HG02981 (cell line): Measurements from ENCODE around the gene JOSD1.
"Not testable (repeated sequence)": the region's sequence is repeated elsewhere in the genome, so short reads cannot be mapped to it uniquely, and the experiment has no call there.

Experiments used
- ATAC-seq: cut with Tn5 transposase; IDR thresholded peaks from one replicate; pipeline ENCODE4 v1.9.1; 2021; ENCODE audit warnings: mild to moderate bottlenecking, moderate library complexity; ENCODE audit not compliant: unreplicated experiment

Gene JOSD1

GRCh38 chr22:38694049-38694448 lies 6.7 kb downstream of the JOSD1 start:
- ATAC-seq = no peak

DNA sequence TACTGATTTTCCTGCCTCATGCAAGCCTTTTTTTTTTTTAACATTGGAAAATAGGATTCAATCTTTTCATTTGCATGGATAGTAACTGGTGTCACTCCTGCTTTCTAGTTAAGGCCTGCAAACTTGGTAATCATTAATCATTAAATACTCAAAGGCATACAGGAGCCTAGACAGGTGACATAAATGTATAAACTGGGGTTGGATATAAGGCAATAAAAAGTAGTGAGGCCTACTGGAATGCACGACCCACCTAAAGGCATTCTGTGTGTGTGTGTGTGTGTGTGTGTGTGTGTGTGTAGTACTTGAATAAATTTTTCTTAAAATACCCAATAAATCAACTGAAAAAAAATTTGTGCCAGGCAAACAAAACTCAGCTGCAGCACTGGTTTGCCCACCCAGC lies 11.1 kb downstream of the JOSD1 start:
- ATAC-seq = no peak

DNA sequence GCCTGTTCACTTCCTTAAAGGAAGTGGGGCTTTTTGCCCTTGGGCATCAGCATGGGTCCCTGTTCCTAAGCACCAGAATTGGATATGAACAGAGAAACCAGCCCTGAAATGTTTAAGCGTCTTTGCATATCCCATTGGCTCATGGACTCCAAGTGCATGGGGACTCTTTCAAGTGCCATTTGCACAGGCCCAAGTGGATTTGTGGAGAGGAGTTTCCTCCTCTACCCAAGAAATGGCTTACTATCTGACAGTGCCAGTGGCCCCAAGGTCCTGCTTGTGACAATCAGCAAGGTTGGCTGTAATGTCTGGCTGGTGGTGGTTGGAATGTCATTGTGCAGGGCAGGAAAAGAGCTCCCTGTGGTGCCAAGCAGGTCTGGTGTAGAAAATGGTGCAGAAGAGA lies 15.0 kb downstream of the JOSD1 start:
- ATAC-seq = no peak

GRCh38 chr22:38684895-38685294 lies 15.8 kb downstream of the JOSD1 start:
- no peak for ATAC-seq

DNA sequence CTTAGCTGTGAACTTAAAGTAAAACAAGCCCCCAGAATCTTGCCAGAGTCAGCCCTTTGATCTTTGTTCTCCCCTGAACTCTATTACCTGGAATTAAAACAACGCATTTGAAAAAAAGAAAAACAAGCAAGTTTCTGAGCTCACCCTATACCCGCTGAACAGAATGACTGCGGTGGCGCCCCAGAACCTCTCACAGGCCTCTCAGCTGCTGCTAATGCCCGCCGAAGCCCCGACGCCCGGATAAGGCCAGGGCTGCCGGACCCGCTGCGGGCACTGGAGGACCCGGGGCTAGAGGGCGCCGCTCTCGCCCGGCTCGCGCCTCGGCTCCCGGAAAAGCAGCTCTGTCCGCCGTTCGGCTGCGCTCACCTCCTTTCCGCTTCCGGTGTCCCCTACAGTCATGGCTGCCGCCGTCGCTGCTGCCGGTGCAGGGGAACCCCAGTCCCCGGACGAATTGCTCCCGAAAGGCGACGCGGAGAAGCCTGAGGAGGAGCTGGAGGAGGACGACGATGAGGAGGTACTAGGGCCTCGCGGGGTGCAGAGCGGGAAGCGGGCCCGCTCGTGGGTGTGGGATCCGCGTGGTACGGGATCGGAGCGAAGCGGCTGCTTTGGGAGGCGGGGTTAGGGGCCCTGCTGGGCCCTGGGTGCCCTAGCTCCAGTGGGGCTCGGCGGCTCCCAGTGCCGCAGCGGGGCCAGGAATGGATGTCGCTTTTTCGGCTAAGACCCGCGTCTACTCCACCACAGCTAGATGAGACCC lies 19.0 kb downstream of the JOSD1 start, which contains the start of gene TOMM22:
Gene TOMM22, plus strand, starts transcription at position 376 of the 754 bp plus-strand sequence. Its CDS starts 22 bp downstream, at position 398.
- peak; percentile 91 for ATAC-seq

GRCh38 chr22:38675833-38676232 lies 24.9 kb downstream of the JOSD1 start:
- ATAC-seq = no peak

DNA sequence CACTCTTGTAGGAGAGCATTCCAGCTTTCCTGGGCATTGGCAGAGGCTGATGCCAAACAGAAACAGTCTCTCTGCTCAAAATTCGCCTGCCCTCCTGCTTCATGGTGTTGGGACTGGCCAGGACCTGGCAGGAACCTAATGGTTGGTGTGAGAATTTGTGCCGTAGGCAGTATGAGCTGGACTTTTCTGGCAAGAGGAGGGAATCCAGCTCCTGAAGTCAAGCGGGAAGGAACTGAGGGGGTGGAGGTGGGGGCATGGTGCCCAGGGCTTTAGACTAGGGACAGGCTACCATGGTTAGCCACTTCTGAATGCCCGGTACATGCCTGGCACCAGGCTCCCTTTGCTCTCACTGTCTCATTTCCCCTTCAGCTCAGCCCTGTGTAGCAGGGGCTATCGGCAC lies 25.9 kb downstream of the JOSD1 start:
- ATAC-seq = no peak

DNA sequence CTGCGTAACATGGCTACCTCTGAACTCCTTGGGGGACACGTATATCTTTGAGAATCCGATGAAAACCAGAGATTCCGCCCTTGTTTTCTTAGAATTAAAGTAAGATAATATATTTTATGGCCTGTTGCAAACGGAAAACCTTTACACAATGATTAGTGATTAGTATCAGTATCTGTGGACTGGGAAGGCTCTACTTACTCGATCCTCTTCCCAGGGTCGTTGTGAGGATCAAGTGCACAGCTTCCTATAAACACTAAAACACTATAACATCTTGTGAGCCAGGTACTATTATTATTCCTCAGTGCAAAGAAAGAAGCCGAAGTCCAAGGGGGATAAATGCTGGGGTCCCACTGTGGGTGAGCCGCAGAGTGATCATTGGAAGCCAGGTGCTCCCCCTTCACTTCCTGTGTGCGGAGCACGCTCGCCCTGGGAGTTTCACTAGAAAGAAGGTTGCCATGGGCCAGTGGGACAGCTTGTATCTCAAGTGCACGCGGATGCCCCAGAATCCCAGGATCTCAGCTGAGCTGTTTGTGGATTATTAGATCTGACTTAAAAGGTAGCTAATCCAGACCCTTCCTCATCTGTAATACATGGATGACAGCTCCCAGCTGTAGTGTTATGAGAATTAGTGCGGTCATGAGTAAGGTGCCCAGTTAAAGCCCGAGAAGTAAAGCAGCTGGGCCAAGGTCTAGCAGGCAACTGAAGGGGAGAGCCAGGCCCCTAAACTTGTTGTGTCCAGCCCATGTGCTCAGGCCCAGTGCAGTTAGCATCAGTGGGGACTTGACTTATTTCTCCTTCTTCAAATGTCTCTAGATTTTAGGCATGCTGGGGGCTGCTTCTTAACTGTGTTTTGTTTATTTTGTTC lies 43.5 kb downstream of the JOSD1 start:
- no peak for ATAC-seq

DNA sequence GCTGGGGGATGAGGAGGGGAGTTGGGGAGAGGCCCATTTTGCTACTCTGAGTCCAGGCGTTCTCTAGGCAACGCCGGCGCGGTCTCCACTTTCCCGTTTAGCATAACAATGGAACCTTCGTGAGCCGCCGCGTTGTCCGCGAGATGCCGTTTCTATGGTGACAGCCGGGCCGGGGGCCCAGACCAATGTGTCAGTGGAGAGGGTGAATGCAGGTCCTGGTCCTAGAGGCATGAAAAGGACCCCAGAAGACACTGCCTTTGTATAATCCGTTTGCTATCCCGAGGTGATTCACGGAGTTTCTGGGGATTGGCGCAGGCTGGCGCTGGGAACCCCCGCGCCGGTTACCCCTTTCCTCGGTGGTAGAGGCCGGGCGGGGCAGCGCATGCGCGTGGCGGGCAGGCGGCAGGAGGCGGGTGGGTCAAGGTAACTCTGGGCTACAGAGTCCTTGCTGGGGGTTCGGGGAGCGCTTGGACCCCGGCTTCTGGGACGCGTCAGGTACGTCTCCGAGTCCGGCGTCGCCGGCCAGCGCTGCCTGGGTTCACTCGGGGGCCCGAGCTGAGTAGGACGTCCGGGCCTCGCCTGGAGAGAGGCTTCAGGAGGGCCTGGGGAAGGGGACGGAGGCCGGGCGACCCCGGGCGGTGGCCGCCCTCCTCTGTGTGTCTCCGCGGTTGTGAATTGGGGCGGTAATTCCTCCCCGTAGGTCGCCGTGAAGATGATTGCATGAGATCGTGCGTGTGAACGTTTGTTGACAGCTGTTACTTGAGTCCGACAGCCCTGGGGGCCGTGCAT lies 44.3 kb downstream of the JOSD1 start, which contains the start of the genes CBY1 and FAM227A:
Gene CBY1, plus strand, starts transcription at position 383 of the 789 bp plus-strand sequence. CDS start 11,417 bp downstream, outside the sequence.
Gene FAM227A, minus strand, starts transcription at position 137 of the 789 bp plus-strand sequence. CDS start 6,224 bp downstream, outside the sequence.
- ATAC-seq = peak; percentile 74

DNA sequence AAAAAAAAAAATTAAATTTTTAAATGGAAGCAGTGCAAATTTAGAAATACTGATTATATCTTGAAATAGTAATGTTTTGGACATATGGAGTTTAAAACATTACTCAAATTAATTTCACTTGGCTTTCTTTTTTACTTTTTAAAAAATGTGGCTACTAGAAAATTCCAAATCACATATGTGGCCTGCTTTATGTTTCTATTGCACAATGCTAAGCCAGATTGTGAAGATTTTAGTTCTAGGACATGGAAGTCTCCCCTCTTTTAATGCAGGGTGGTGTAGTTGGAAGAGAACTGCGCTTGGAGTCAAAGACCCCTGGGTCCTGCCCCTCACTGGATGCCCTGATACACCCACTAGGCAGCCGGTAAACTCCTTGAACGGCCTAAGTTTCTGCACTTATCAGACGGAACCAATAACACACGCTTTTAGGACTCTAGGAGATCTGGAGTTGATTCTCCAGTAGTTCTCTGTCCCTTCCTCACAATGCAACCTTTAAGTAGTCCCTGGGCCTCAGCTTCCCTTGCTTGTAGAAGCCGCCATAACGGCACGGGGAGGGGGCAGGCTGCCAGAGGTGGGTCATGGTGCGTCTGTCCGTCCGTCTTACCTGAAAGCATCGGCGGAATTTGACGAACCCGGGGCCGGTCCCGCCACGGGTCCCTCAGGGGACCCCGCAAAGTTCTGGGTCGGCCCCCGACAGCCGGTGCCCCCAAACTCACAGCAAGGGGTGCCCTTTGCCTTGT lies 45.1 kb downstream of the JOSD1 start:
- ATAC-seq = no peak

DNA sequence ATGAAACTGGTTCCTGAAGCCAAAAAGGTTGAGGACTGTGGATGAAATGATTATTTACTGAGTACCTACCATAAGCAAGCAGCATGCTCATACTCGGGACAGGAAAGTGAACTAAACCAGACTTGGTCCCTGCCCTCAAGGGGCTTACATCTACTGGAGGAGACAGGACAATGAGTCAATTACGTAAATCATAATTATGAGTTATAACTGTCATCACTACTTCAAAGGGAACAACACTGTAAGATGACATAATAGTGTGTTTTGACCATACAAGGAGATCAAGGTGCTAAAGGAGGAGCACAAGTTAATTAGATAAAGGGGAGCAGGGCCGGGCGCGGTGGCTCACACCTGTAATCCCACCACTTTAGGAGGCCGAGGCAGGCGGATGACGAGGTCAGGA lies 47.0 kb downstream of the JOSD1 start:
- no peak for ATAC-seq

- no peak for ATAC-seq
These were observed 47.9 kb downstream of the JOSD1 start for GRCh38 chr22:38652859-38653258.

- no peak for ATAC-seq
These were observed 50.8 kb downstream of the JOSD1 start for GRCh38 chr22:38649841-38650522.

- no peak for ATAC-seq
These were observed 55.3 kb downstream of the JOSD1 start for GRCh38 chr22:38645430-38645829.

DNA sequence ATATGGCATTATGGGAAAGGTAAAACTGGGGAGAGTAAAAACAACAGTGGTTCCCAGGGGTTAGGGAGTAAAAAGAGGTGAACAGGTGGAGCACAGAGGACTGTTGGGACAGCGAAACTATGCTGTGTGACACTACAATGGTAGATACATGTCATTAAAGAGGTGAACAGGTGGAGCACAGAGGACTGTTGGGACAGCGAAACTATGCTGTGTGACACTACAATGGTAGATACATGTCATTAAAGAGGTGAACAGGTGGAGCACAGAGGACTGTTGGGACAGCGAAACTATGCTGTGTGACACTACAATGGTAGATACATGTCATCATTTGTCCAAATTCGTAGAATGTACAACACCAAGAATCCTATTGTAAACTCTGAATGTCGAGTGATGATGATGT lies 56.5 kb downstream of the JOSD1 start:
- ATAC-seq = not testable (repeated sequence)

GRCh38 chr22:38641476-38642040 lies 59.2 kb downstream of the JOSD1 start:
- no peak for ATAC-seq

- no peak for ATAC-seq
These were observed 62.0 kb downstream of the JOSD1 start for GRCh38 chr22:38638728-38639127.

DNA sequence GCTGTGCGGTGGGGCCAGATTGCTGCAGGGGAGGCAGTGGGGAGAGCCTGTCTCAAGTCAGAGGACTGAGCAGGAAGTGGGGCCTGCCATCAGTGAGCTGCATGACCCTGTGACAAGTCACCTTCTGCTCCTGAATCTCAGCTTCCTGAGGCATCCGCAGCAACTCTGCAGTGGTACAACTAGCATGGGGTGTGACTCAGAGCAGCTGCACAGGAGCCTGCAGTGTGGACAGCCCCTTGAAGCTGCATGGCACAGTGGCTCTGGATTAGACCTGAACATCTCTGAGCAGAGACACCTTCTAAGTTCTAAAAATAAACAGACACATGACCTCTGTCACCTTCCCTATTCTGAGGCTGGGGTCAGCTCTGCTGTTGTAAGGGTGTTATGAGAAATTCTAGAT lies 62.5 kb downstream of the JOSD1 start:
- ATAC-seq = no peak
